Activated CD4-positive, alpha-beta T cell treated with anti-CD3 and anti-CD28 coated beads for 24 hours (primary cell): ENCODE data around the gene LMBR1L.

Source experiments
- DNase-seq, 2 donors: peaks; one replicate each; pipeline ENCODE4 v3.0.0-alpha.2; 2020; ENCODE audit warnings: low read depth in 2 of 2

LMBR1L gene

DNA sequence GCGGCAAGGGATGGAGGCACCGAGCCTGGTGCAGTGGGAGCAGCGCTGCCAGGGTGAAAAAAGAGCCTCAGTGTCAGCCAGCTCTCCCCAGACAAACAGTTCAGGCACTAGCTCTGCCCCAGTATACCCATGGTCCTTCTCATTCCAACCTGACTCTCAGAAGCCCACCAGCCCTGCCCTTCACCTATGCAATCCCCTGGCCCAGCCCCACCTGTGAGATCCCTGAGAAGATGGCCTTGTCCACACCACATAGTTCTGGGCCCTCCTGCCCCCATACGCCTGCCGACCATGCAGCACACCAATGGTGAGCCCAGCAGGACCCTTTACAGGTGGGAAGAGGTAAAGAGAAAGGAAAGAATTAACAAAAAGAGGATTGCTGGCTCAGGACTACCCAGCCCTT, 56.6 kb downstream of the LMBR1L start:
- no peak for DNase-seq

GRCh38 chr12:49052451-49053208, 58.0 kb downstream of the LMBR1L start:
- no peak for DNase-seq

DNA sequence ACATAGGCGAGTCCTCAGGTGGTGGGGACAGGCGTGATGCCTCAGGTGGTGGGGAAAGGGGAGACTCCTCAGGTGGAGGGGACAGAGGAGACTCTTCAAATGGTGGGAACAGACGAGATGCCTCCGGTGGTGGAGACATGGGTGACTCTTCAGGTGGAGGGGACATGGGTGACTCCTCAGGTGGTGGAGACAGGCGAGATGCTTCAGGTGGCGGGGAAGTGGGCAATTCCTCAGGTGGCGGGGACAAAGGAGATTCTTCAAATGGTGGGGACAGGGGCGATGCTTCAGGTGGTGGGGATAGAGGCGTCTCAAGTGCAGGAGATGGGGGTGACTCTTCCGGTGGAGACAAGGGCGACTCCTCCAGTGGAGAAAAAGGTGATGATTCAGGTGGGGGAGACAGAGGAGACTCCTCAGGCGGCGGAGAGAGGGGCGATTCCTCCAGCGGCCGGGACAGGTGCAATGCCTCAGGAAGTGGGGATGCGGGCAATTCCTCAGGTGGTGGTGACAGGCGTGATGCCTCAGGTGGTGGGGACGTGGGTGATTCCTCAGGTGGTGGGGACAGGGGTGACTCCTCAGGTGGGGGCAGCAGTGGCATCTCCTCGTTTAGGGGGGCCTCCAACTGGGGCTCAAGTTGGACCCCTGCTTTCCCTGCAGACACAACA, 58.7 kb downstream of the LMBR1L start:
- DNase-seq: no peak

DNA sequence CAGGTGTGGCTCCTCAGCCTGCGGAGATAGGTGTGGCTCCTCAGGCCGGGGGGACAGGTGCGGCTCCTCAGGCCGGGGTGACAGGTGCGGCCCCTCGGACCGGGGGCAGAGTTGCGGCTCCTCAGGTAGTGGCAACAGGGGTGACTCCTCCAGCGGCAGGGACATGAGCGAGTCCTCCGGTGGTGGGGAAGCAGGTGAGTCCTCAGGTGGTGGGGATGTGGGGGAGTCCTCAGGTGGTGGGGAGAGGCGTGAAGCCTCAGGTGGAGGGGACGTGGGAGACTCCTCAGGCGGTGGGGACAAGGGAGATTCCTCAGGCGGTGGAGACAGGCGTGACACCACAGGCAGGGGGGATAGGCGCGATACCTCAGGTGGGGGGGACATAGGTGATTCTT, 59.3 kb downstream of the LMBR1L start:
- DNase-seq: no peak

DNA sequence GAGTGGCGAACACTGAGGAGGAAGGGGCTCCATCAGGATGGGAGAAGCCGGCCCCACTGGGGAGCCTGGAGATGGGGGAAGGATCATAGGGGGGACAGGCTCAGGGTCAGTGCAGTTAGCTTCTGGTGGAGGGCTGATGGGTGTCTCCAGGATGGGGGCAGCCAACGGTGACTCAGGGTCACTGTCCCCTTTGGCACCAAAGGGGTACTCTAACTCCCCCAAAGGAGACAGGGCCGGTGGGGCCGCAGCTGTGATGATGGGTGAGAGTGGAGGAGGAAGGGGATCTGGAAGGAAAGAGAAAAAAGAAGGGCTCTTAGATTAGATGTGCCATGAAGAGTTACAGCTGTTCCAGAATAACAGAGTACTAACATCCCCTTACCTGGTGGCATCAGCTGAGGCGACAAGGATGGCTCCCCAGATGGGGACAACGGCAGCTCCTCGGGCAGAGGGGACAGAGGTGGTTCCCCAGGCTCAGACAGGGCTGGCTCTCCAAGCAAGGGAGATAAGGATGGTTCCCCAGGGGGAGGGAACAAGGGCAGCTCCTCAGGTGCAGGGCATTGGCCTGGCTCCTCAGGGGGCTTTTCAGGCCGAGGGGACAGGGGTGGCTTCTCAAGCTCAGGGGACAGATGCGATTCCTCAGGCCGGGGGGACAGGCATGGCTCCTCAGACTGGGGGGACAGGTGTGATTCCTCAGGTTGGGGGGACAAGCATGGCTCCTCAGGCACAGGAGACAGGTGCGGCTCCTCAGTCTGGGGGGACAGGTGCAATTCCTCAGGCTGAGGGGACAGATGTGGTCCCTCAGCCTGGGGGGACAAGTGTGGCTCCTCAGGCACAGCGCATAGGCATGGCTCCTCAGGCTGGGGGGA, 59.9 kb downstream of the LMBR1L start:
- no peak for DNase-seq

DNA sequence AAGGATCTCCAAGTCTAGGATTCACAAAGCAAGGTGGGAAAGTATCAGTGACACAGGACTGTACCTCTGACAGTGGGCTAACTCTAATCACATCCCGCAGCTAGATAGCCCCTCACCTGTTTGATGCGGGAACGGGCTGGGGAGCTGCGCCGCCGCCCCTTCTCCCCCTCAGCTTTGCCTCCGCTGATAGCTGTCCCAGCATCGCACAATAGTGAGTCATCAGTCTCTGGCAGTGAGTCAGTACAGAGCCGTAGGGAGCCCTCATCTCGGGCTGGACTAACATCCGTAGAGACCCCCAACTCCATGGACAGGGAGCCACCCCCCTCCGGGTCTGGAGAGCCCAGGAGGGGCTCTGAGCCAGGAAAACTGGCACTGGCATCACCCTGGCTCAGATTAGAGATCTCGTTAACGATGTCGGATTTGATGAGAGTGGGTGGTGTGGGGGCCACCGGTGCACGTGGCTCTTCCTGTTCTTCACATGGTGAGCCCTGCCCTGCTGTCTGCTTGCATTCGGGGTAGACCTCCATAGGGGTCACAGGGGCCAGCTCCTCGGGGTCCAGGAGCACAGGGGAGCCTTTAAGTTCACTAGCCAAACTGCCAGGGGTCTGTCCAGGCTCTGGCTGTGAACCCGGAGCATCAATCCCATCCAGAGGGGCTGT, 61.0 kb downstream of the LMBR1L start:
- no peak for DNase-seq

GRCh38 chr12:49048953-49049352, 61.7 kb downstream of the LMBR1L start:
- DNase-seq: no peak
